Right kidney (tissue), 1 donor: ENCODE data around the gene PTPRD.
A peak's percentile ranks its signal among the peaks of the same experiment; 100 is the strongest.

Experiments
- DNase-seq: peaks from one replicate; pipeline ENCODE4 v3.0.0-alpha.2; 2016

The PTPRD gene

DNA sequence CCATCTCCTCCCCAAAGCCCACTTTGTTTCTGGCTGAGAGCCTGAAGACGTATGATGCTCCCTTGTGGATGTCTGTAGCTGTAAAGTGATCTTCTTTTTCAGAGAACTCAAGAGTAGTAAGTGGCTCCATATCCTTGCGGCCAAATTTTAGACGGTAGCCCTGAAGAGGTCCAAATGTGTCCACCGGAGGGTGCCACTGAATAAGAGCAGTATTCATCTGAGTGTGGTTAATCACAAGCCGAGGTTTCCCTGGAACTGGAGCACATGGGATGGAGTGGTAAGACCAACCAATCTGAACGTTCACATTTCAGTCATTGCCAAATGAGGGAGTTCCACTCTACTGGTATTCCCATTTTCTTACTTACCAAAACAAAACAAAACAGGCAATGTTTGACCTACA lies 2126.7 kb downstream of the PTPRD start:
- DNase-seq: no peak

DNA sequence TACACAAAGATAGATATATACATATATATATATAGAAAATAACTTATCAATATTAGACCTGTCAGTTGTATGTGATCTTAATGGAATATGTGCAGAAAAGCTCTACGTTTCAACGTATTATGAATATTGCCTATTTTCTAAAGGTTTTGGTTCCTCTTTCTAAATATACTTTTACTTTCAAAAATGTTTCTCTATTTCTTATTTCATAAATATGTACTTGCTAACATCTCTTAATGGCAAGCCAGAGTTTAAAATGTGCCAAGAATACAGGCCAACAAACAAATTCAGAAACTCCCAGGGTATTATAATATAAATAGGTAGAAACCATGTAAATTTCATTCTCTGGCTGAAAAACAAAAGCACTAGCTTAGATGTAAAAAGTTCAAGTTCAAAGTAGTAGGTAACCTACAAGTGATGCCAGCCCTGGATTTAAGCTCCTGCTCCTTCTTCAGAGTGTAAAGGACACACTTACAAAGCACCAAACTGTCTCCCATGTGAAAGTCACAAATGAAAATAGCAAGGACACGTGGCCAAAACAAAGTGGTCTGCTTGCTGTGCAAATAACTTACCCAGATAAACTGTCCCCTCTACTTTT lies 2128.1 kb downstream of the PTPRD start:
- DNase-seq: no peak

DNA sequence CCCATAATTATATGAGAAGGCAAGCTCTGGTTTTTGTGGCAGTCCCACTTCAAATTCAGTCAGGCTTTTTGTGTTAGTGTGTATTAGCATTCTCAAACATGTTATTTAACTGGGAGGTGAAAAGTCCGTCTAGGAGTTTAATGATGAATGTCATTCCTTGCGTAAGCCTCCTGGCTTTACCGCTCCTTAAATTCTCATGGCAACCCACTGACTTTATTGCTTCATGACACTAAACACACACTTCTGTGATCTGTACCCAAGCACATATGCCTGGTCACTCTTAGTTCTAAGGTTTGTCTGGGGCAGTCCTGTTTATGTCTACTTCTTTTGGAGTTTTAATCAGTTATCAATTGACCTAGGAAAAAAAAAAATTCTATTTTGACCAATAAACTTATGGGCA lies 2135.4 kb downstream of the PTPRD start:
- DNase-seq: no peak

DNA sequence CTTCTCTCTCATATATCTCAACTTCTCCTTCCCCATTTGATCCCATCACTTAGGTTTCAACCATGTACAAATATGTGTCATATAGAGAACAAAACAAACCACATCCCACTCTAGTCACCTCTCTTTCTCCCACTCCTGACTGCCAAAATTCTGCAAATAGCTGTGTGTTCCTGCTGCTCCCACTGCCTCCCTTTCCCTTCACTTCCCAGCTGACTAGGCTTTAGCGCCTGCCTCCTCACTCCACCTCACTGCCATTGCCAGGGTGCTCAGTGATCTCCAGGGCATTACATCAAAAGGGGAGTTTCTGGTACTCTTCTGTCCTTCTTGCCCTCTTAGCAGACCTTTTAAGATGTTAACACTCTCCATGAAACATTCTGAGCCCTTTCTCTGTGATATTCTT lies 2137.9 kb downstream of the PTPRD start:
- no peak for DNase-seq

DNA sequence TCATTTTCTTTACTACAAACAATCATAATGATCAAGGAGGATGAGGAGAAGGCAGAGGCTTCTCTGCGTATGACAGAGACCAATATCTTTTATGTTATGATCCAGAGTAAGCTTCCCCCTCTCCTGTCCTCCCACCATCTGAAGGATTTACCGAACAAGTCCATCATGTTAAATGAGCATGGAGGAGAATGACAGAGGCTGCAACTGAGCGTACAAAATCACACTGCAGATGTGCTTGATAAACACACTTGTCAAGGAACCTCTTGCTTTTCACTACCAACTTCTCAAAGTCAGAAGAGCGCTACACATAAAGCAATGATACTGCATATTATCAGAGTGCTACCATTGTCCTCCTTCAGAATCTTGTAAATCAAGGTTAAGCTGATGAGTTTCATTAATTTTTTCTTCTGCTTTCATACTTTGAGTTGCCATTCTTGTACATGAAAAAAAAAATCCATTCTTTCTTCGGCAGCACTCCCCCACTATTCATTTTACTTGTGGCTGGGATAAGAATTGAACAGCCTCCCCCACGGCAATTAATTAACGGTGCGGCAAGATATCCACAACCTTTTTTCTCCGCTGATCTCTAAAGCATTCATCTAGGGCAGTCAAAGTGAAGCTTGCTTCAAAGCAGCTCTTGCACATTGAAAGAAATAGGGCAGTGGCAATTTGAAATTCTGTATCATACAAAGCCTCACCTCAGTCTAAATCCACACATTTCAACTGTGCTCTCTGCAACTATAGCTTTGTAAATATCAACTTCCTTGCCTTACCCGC lies 2139.4 kb downstream of the PTPRD start:
- peak; percentile 8 for DNase-seq

DNA sequence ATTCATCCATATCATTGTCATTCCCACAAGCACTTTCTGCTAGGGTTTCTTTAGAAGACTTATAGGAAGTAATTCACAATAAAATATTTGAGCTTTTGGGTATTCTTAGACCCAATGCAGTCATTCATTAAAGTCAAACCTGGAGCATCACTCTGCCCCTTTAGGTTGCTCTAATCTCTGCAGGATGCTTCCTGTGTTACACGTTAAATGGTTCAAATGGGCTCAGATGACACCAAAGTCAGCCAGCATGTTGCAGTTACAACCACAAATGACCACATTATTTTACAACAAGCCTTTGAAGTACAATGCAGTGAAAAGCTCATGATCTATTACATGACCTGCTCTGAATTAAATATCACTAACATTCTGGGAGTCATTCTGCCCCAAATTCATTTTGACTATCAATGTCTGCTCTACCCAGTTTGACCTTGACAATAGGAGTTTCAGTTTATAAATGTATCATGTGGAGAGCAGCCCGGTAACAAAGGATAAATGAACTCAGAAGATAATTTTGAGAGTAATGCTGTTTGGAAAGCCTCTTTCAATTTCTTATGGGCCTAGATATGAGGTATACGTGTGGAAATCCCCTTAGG lies 2144.7 kb downstream of the PTPRD start:
- DNase-seq: no peak

DNA sequence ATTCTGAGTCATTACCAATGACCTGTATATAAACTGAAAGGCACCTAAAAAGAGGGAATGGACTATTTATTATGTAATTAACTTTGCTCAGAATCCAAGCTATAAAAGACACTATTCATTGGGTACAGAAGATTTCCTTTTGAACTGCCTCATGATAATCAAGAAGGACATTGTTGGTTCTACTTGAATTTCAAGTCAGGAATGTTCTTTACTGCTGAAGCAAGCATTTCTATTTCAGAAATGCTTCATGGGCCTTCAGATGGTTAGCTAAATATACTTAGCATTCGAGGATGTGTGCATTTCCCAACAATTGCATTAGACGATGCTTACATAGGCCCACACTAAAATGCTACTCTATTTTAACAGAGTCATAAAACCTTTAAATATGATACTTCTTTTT lies 2155.0 kb downstream of the PTPRD start:
- no peak for DNase-seq

DNA sequence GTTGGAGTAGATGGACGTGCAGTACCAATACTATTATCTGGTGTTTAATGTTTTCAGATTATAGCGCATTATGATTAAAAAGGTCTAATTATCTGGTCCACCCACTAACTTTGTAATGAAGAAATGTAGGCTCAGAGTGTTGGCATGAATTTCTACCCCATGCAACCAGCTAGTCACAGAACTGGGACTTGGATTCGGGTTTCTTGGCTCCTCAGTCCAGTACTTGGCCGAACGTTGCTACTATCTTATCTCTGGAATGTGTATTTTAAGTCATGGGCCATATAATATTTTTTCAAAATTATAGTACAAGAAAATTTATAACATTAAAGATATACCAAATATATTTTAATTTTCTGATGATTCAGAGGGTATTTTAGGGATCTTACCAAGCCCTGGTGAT lies 2155.7 kb downstream of the PTPRD start:
- DNase-seq: no peak

DNA sequence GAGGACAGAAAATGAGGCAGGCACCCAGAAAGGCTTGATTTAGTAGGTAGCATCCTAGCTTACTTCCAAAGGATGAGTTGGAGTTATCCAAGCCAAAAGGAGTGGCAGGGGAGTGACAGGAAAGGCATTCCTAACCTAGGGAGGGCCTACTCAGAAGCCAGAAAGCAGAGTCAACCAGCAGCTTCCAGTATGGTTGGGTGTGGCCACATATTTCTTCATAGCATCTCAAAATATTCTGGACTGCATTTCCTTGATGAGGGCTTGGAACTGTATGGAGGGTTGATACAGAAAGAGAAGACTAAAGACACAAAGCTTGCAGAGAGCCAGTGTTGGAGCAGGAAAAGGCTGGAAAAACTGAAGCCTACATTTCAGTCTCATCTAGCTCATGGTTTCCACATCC lies 2156.5 kb downstream of the PTPRD start:
- DNase-seq: no peak

DNA sequence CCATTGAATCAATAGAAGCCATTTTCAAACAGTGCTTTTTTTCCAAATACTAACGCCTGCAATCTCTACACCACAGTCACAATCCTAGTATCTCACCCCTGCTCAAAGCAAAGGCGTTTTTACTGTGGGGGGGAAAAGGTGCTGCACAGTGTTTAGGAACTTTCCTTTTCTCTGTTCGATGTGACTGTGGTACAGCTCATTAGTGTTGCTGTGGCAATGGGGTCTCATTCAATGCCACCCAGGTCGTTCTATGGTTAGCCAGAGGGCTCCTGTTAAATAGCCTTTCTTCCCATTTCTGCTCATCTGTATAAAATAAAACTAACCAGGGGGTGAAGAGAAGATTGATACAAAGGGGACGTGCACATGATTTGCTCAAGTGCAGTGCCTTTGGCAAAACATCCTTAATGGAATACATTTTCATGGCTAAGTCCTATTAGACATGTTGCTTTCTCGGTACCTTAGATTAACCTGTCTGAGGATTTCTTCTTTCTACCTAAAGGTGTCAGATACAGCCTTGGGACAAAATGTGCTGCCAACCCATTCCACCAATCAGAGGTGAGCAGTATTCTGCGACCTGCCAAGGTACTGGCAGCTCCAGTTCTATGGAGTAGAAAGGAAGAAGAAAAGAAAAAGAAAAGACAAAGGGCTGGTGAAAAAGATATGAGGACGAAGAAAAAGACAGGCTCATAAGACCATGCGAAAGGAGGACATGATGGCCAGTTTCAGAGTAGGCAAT lies 2161.8 kb downstream of the PTPRD start:
- DNase-seq: no peak

DNA sequence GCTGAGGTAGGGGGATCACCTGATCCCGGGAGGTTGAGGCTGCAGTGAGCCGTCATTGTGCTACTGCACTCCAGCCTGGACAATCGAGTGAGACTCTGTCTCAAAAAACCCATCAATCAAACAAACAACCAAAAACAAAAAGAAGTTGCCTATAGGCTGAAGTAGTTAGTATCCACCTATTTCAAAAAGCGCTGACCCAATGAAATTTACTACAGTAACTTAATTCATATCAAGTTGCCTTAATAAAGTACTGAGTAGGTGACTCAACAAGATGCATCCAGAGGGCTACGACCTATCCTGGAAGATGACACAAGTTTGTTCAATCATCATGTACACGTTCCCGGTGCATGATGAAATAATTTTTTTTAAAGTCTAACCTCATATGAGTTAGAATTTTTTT lies 2164.6 kb downstream of the PTPRD start:
- no peak for DNase-seq

DNA sequence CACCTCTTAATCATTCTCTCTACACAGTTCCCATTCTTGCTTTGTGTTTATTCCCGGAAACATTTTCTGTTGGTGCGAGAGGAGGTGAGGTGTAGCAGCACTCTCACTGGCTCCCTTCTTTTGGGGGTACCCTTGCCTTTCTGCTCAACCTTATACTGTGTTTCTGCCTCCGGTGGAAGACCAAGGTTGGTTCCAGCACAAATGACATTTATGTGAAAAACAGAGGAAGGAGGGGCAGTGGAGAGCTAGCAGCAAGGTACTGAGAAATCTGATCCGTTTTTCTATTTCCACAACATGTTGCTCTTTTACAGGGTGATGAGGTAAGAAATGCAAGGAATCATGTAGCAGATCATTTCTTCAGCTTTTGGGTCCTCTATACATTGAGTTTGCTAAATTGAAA lies 2165.2 kb downstream of the PTPRD start:
- no peak for DNase-seq

DNA sequence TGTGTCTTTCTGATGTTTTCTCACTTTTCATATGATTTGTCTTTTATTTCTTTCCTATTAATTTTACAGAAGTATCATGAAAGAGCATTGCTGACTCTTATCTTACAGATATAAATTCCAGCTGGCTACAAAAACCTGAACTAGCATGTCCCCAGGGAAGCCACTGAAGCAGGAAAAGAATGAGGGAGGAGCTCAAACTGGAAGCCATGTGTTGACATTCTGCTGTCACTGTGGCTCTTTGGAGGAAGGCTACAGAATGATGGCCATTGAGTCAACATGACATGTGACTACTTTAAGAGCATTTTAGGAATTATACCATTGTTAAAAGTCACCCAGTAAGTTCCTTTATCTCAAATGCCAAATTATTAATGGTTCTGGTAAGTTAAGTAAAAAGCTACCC lies 2174.9 kb downstream of the PTPRD start:
- DNase-seq: no peak

DNA sequence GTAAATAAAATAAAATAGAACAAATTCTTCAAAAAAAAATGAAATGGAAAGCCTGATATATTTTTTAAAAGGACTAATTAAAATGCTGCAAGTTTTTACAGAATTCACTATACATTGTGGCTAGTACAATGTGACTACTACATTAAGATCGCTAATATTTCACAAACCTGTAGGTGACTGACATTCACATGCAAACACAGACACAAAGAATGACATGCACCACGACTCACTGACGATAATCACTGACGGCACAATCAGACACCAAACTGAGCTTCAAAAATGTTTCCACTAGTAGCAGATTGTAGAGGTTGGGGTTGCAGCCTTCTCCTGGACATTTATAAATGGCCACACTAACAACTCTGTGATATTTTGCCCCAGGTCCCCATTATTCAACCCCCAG lies 2175.5 kb downstream of the PTPRD start:
- DNase-seq: no peak

DNA sequence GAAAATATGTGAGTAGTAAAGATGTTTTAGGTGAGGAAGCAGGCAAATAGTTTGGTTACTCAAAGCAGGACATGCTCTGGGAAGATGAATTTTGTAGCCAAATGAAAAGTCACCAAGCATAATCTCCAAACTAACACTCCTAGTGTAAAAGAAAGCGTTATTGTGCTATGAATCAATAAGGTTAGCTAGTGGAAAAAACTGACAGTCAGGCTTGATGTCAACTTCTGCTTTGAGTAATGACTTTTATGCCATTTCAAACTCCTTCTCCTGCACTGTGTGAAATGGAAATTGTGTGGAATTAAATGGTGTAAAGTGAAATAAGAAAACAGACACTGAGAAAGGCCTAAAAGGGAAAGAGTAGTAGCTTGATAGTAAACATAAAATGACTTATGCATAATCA lies 2176.0 kb downstream of the PTPRD start:
- no peak for DNase-seq

DNA sequence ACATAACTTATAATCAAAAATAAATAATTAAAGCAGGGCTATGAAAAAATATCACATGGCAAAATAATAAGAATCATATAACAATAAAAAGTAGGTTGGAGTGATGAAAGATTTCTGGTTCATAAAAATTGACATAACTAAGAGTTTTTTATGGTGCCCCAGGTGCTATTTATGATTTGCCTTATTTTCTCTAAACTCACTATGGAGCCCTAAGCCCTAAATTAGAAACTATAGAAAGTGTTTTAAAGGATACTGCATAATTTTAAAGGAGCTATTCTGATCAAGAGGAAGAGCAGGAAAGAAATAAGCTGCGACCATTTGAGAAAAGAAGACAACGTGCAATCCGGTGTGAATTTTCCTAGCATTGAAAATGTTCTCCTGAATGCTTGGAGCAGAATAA lies 2178.2 kb downstream of the PTPRD start:
- DNase-seq: no peak

DNA sequence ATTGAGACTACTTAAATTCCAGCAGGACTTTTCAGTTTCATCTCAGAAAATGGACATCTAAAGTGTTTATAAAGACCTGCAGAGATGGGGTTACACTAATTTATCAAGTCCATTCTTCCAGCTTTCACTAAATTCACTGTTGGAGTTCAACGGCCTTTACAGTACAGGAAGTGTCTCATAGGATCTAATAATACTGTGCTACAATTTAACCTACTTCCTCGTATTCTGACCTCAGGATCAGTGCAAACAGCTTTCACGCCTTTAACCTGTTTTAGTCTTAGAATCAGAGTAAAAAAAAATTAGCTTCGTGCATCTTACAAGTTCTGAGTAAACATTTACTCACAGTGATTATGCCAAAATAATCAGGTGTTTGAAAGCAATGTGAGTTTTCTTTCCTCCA lies 2180.6 kb downstream of the PTPRD start:
- no peak for DNase-seq

DNA sequence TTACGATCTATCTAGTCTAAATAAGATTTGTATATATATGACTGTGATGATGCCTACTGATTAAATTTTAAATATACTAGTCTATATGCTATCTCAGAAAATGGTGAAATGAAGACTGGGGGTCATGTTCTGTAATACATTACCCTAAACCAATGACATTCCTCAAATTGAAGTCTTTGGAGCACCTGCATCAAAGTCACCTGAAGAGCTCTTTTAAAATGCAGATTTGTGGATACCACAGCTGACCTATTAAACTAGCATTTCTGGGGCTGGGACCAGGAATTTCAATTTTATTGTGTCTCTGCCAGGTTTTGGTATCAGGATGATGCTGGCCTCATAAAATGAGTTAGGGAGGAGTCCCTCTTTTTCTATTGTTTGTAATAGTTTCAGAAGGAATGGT lies 2181.3 kb downstream of the PTPRD start:
- no peak for DNase-seq

DNA sequence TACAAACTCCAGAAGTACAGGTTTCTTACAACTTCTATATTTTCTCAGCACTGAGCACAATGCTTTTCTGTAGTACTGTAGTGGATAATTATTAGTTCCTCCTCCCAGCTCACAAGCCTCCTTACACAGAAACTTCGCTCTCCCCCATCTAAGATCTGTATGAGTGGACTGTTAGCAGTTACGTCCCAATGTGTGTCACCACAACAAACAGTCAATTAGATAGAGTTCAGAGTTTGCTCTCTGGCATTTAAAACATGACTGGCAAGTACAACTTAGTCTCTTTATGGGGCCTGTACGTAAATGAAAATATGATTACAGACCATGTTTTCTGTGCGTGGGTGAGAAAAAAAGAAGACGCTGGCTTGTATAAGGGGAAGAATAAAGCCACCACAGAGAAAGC lies 2181.9 kb downstream of the PTPRD start:
- DNase-seq: no peak

DNA sequence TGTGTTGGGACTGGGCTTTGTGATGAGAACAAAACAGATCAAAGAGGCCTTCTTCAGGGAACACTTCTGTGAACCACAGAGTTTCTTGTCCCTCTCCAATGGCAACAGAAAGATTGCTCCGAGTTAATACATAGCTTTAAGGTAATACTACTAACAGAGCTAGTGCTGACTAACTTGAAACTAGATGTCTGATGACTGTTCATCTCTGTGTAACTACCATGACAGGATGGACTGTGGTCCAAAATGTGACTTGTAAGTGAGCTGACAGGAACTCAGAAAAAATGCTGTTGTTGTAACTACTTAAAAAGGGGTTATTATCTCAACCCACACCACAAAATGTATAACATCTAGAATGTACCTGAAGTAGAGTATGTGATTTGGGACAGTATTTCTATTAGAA lies 2183.0 kb downstream of the PTPRD start:
- no peak for DNase-seq

DNA sequence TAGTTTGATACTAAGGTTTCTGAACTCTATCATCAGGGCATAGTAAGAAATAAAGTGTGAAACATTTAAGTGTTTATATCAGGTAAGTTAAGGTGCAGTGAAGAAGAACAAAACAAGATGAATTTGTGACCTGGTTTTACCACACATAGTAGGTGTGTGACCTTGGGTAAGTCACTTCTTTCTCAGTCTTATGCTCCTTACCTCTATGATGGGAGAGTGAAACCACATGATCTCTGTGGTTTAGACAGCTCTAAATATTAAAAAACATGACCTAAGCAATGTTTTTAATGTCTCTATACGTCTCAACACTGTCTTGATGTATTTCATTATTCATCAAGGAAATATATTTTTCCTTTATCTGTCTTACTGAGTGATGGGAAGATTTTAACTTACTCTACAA lies 2183.6 kb downstream of the PTPRD start:
- DNase-seq: no peak

DNA sequence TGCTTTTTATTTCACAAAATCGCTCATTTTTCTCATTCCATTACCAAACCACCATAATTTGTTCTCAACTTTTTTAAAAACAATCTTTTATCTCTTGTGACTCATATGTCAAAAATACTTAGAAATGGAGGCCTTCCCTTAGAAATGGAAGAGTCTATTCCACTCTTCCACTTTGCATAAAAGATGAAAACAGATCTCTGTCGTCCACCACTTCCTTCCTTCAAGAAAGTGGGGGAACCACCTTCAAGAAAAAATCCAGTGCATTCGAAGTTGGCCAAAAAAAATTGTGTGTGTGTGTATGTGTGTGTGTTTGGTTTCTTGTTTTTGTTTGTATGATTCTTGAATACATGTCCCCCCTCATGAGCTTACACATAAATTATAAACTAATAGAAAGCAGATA lies 2184.4 kb downstream of the PTPRD start:
- no peak for DNase-seq

DNA sequence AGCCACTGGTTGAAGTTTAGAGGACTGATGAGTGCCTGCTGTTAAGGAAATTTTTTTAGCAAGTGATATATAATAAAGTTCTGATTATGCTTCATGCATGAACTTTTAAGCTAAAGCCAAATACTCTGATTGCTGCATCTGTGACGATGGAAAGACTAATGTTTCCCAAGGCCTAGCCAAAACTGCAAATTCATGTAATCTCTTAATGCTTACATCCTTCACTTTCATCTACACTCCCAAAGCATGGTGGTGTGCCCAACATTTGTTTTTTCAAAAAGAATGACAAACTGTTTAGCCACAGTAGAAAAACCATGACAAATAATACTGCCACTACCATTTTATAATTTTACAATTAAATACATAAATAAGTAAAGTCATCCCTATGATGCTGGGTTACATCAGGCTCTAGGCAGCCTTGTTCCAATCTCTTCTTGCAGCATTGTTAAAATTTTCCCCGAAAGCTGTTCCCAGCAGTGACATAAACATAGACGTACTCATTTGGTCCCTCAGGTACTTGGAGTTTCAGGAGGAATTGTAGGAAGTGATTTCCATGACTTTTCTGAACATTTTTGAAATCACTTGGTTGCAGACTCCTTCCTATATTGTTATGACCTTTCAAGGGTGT lies 2187.9 kb downstream of the PTPRD start:
- DNase-seq: no peak
